GM10847 (cell line): Measurements from ENCODE around the gene SLIT3.

Experiments
- POLR2A ChIP-seq: IDR thresholded peaks from 2 replicates; pipeline ENCODE4 v1.6.1; 2011; ENCODE audit not compliant: insufficient read length; ENCODE audit errors: extremely low read depth

SLIT3 gene

DNA sequence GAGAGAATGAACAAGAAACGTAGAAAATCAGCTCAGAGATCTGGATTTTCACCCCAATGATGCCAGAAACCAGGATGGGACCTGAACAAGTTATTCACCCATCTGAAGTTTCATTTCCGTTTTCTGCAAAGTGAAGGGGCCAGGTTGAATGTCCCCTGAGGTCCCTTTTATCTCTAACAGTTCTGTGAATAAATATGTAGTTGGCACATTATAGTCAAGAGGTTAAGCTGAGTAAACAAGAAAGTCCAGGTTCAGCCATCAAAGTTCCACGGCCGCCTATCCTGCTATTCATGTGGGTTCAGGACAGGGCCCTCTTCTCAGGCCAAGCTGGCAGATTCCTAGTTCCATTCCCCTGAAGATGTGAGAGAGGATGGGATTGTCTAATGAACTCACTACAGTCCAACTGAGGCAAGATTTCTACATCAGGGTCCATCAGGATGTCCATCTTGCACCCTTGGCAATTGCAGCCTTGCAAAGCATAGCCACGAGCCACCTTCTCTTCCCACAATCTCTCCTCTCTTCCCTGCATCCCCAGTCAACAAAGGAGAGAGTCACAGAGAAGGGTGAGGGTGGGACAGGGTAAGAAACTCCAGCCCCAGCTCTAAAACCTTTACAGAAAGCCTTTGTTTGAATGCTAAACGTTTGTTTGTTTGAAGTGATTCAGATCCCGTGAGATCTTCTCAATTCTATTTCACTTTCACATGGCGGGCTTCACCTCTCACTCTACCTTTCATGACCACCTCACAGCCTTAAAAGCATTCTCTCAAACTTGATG is 311.0 kb downstream of the SLIT3 start:
- no peak for TF ChIP-seq POLR2A

DNA sequence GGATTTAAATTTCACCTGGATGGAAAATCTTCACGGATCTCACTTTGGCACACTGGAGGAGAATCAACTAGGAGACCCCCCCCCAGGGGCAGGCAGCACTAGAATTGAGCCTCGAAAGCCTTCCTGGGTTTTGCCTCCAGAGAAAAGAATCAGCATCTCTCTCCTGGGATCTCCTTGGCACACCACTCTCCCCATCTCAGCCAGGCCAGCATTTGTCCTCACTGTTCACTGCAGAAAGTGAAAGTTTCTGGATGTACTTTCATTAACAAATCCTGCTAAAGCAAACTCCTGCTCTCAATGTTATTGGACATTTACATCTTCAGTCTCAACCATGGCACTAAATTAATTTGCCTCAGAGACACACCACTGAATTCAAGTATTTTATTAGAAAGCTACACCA is 312.2 kb downstream of the SLIT3 start:
- no peak for TF ChIP-seq POLR2A

DNA sequence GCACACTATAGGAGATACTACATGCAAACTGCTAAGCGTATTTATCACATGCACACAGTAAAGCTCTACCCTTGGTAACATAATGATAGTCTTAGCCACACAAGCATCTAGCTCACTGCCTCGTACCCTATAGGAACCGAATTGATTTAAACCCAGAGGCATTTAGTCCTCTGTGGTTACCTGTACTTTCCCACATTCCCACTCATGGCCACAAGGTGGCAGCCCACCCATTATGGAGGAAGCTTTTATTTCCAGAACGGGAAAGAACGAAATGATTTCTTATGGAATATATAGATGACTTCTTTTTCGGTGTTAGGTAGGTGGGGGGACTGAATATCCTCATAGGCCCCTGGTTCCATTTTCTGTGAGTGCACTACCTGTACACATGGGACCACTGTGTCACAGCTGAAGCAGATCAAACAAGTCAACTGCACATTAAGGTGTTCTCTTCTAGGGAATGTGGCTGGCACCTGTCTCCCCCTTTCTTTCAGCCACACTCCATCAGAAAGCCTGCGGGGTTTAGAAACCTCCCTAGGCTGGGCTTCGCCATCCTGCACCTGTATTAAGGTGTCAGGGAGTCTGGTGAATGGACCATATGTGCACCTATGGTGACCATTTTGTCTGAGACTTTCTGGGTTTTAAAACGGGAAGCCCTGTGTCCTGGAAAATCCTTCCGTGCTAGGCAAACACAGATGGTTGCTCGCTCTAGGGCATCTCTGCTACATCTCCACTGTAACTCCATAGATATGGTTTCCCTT is 313.2 kb downstream of the SLIT3 start:
- no peak for TF ChIP-seq POLR2A

DNA sequence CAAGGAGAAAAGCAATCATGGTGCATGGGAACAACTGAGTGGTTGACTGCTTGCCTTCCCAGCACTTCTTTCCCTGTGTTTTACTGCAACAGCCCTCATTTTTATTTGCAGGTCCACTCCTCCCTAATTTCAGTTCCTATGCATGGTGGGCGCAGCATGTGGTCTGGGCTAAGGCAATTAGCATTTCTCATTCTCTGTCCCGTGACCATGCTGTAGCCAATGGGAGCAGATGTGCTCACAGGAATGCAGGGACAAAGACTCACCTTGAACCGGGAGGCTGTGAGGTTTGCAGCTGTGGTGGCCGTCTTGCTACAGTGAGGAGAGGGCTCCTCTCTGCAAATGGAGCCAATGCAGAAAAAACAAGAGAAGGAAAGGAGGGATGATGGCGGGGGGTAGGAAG is 315.5 kb downstream of the SLIT3 start:
- TF ChIP-seq POLR2A: no peak

DNA sequence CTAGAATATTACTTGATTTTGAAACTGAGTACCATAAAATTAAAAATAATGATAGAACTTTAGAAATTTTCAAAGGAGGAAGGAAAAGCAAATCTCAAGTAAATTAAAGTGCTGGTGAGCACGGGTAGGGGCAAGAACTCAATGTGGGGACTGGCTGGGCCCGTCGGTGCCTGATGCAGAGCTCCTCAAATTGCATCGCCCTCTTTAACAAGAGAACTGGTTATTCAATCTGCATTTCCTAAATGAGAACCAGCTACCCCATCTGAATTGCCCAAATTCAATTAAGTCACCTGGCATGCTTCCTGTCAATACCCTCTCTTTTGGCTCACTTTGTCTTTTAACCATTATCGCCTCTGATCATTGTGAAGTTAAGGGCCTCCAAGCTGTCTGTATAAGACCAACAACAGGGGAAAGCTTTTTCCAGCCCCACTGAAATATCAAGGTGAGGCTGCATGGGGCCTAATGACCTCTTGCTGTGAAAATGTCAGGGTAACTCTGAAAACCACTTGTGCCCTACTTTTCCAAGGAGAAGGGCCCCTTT is 316.7 kb downstream of the SLIT3 start:
- TF ChIP-seq POLR2A: no peak

DNA sequence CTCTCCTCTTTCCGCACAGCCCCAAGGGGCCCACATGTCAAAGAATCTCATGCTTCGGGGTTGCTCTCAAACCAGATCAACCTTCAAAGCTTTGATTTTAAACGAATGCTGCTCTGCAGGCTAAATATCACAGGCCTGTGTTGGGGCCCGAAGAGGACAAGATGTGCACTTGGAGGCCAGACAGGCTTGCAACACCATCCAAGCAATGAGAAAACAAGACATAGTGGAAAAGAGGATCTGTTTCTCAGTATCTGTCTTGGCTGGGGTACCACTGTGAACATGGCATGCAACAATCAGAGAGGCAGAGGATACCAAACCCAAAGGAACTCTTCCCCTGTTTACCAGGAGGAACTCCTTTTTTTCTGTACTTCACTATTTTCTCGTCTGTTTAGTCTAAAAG is 321.8 kb downstream of the SLIT3 start:
- no peak for TF ChIP-seq POLR2A

DNA sequence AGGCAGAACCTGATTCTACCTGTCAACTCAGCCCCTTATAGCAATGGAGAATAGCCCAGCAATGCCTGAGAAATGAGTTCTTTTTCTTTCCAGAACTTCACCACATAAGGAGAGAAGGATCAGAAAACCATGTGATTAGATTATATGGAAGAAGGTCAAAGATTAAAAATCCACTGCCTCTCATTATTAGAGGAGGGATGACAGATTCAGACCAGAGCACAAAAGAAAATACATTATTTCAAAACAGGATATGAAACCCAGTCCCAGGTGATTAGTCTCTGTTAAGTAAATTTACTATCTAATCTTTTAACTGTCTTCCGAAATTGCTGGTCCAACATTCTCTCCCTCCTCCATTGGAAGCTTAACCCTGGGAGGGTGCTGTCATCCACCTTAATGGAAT is 322.4 kb downstream of the SLIT3 start:
- TF ChIP-seq POLR2A: no peak

DNA sequence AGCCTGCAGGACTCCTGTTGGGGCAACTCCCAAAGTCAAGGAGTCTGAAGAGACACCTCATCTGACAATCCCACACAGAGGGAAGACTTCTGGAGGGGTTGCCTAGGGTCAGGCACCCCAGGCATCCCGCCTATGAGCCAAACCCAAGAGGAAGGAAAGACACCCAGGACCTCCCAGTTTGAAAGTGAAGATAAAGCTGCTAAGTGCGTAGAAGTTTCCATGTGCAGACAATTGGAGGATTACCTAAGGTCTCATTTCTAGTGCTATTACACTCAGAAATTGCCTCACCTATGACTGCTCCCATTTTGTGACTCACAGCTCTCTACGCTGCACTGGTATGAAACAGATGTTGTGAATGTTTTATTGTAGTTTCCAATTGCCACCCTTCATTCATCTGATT is 322.9 kb downstream of the SLIT3 start:
- no peak for TF ChIP-seq POLR2A

DNA sequence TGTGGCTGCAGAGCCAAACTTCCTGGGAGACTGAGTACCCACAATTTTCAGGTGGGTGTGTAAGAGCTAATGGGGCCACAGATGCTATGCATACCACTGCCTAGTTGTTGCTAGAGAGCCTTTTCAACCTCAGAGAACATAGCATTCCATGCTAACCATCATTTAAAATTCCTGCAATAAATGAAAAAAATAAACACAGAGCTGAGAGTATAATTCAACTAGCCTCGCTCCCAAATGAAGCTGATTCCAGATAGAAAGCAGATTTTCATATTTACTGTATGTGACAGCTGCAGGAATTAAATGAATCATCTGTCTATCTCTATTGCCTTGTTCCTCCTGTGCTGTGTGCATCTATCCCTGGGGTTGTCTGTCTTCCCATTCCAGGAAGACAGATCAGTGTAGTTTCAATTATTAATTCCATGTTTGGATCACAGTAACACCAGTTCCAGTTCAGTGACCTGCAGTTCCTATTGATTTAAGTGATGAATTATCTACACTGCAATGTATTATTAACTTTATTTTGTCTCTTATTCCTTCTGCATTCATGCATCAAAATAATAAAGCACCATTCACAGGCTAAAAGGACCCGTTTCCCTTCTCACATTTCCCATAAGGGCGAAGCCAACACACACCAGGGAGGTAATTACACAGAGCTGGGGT is 324.5 kb downstream of the SLIT3 start:
- TF ChIP-seq POLR2A: no peak

DNA sequence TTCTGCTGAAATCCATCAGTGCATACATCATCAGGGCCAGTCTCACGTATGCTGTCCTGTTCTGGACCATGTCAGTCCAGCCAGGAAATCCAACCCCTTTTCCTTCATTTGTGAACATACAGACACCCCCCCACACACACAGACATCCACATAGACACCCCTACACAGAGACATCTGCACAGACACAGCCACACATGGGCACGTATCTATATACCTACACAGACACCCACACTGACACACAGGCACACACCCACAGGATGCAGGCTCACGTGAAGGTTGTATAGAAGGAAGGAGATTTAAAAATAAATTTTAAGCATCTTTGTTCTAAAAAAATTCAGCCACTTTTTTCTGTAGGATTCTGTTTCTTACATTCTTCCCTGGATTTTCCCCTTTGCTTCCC is 325.6 kb downstream of the SLIT3 start:
- no peak for TF ChIP-seq POLR2A

DNA sequence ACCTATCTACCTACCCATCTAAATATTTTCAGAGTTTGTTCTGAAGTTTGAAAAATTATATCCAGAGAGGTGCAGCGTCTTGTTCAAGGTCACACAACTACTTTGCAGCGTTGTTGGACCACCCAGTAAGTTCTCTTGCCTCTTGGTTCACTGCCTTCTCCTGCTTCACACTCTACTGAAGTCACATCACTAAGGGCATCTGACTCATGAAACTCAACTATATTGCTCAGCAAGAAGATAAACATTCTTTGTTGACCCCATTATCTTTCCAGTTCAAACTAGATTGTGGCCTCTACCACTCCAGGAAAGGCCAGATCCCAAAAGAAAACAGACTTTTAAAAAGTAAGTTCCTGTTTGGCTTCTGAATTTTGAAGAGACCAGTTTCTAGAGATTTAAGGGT is 326.9 kb downstream of the SLIT3 start:
- TF ChIP-seq POLR2A: no peak

DNA sequence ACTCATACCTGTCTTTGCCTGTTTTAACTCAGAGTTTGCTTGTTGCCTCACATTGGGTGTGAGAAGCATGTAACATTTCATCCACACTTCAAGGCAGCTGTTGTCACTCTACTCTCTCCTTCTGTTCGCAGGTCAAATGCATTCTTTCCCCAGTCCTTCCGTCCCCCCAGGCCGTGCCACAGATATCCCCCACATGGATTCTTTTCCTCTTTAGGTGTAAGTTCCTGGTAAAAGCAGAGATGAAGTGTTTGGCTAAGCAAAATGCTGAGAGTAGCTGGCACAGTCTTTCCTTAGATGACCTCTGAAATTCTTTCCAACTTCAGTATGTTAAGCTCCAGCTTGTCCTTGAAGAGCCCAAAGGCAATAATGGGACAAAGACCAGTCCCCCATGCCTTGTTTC is 328.2 kb downstream of the SLIT3 start:
- TF ChIP-seq POLR2A: no peak

DNA sequence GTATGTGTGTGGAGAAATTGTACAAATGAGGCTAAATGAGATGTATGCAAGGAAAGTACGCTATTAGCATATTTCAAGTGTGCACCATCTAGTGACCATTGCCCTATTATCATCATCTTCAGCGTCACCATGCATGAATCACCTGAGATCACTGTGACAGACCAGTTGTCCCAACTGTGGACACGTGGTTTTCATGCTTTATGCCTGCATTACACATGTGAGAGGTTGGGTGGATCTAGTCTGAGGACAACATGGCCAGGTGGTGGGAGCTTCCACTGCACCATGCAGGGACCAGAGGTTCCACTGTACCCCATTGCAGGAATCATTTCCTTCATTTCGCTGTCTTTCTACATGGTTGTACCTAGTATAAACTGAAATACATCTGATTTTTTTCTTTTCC is 329.8 kb downstream of the SLIT3 start:
- no peak for TF ChIP-seq POLR2A

DNA sequence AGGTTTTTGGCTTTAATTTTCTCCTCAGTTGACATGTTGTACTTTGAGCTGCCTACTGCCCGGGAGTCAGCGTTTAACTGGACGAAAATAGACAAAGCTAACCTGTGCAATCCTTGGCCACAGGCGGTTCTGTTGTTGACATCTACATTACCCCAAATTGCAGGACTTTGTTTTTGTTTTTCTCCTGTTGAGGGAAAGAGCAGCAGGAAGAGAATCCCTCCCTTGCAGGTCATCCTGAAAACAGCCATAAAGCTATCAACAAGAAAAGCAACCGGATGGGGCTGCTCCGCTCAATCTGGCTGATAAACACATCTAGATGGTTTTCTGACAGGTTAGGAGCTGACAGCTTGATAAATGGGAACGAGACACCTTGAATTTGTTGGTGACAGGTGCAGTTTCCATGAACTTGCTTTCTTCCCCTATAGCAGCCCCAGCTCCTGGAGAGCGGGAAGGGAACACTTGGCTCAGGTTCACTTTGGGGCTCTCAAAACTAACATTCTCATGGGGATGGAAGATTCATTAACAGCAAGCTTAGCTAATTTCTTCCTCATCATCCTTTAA is 331.5 kb downstream of the SLIT3 start:
- TF ChIP-seq POLR2A: no peak

DNA sequence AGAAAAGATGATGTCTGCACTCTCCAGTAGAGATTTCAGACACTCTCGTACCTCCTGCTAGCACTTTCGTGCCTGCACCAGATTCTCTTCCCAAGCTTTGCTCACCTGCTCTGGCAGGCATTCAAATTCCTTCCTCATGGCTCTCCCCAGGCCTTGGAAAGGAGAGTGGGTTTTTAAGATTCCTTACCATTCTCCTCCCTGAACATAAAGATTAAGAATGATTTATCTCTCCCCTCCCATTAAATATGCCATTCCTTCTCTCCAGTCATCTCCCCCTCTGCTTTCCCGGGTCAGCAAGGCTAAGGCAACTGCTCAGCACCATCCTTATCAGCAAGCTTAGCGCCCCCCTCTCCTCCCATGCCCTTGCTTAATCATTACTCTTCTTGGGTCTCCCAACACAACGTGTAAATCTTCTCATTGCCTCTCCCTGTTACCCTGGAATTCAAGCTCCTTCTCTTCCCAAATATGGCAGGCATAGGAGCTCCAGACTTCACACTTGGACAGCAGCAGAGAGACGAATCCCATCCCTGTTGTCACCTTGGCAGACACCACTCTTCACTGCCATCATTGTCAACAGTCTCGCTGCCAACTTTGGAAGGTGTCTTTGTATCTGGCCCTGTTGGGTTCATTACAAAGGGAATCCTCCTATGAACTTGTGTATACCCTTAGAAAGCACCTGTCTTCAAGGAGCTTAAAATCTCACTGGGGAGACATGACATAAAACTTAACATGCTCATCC is 332.9 kb downstream of the SLIT3 start:
- TF ChIP-seq POLR2A: no peak

DNA sequence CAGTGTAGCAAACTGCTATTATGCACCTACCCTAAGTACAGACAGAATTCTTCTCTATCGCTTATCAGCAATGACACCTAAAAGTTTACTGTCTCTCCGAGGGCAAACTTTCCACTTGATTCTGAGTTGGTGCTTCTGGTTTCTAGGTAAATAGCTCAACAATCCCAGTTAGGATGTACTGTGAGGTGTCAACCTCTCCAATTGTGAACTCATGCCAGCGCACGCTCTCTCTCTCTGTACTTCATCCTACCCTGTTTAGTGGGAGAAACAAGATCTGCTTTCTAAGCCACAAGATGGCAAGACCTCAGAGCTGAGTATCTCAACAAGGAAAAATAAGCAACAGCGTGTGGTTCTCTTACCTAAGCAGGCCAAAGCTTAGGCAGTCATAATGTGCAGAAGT is 335.3 kb downstream of the SLIT3 start:
- no peak for TF ChIP-seq POLR2A

DNA sequence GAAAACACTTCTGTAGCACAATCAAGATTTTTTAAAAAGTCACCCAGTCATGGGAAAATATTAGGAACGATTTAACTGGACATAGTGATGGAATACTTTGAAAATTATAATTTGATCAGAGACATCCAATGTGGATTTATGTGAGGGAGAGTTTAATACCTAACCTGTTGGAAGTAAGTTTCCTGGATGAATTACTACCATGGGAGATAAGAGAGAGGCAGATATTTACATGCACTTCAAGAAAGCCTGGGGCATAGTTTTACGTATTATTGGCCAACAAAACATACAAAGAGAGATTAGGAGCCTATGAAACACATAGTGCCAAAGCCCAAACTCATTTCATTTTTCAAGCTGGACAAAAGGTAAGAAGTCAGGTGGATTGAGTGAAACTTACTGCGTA is 336.8 kb downstream of the SLIT3 start:
- no peak for TF ChIP-seq POLR2A
